SK-MEL-5 (cell line): ENCODE data around the gene TM7SF2. TPM values are rescaled to one million over a fixed set of nuclear protein-coding genes. Genes with fewer than 3 reads are reported as not detected.

Experiments used
- DNase-seq: peaks from one replicate; pipeline ENCODE4 v3.0.0-alpha.2; 2016; ENCODE audit warnings: low read depth, low spot score
- in situ Hi-C: cut with HindIII; loops from 2 replicates; pipeline ENCODE4 v1.10.0; 2016; ENCODE audit warnings: low sequenced_read_pairs, high pct_unique_total_duplicates, low pct_unique_long_range_greater_than_20kb
- small RNA-seq, 2 experiments: library from RNA; depleted of rRNA; stranded (forward); fragments of <200 nt; gene quantifications; one replicate each; pipeline ENCODE3, GENCODE V24; 2014
- total RNA-seq: library from RNA; depleted of rRNA; stranded (reverse); fragments of >200 nt; shearing (Covaris generic); gene quantifications from 2 replicates; pipeline ENCODE4 v1.2.3, GENCODE V29; 2014; rRNA removed

Gene TM7SF2
- total RNA-seq, 1 experiment from 2014 or later: 3.4 TPM

GRCh38 chr11:65160643-65161042 is 49.0 kb downstream of the TM7SF2 start:
- no peak for DNase-seq
- in situ Hi-C loops: no loop called here

DNA sequence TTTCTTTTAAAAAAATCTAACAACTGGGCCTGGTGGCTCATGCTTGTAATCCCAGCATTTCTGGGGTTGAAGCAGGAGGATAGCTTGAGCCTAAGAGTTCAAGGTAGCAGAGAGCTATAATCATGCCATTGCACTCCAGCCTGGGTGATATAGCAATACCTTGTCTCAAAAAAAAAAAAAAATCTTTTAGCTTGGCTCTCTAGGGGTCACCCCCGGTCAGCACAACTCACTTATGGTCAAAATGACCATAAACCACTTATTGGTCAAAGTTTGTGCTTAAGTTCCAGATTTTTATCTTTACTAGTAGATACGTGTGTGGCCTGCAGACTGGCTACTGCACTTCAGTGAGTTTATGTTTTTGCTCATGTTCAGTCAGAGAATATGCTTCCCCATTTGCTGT is 52.0 kb downstream of the TM7SF2 start:
- no peak for DNase-seq
- in situ Hi-C loops: no loop called here

Small RNA genes within 50 kb of the gene (small RNA-seq; reads per million reads assigned to genes)
- 0 reads per million in 2 experiments for gene HIGD1AP10
- 0 reads per million in 2 experiments for gene PDCL2P2
- gene RNU2-23P: 0.10 to 5.6 reads per million in 2 experiments

Other genes starting within 250 kb of the TM7SF2 start
- 9.7 and 12.6 TPM in 2 replicates for gene EHD1, start 233.3 kb upstream of the TM7SF2 start, total RNA-seq
- gene ATG2A, start 194.7 kb upstream of the TM7SF2 start, total RNA-seq: 5.2 and 8.1 TPM in 2 replicates
- gene PPP2R5B, start 187.2 kb upstream of the TM7SF2 start, total RNA-seq: 8.4 and 13.3 TPM in 2 replicates
- not detected in 2 replicates for gene GPHA2, start 176.0 kb upstream of the TM7SF2 start, total RNA-seq
- gene MAJIN, start 139.8 kb upstream of the TM7SF2 start, total RNA-seq: not detected in 2 replicates
- gene BATF2, start 114.9 kb upstream of the TM7SF2 start, total RNA-seq: 0.43 and 0.45 TPM in 2 replicates
- 88.5 and 88.6 TPM in 2 replicates for gene ARL2, start 97.7 kb upstream of the TM7SF2 start, total RNA-seq
- 6.2 and 7.4 TPM in 2 replicates for gene SNX15, start 84.4 kb upstream of the TM7SF2 start, total RNA-seq
- 4.7 and 4.8 TPM in 2 replicates for gene SAC3D1, start 70.7 kb upstream of the TM7SF2 start, total RNA-seq
- gene NAALADL1, start 53.3 kb upstream of the TM7SF2 start, total RNA-seq: not detected in 2 replicates
- 18.8 and 21.7 TPM in 2 replicates for gene CDCA5, start 27.8 kb upstream of the TM7SF2 start, total RNA-seq
- 22.2 and 23.8 TPM in 2 replicates for gene ZFPL1, start 27.6 kb upstream of the TM7SF2 start, total RNA-seq
- 86.9 and 92.9 TPM in 2 replicates for gene VPS51, start 15.7 kb upstream of the TM7SF2 start, total RNA-seq
- gene ZNHIT2, start 5.8 kb downstream of the TM7SF2 start, total RNA-seq: 7.5 and 8.1 TPM in 2 replicates
- gene FAU, start 10.3 kb downstream of the TM7SF2 start, total RNA-seq: 196 and 229 TPM in 2 replicates
- 52.2 and 53.9 TPM in 2 replicates for gene MRPL49, start 10.4 kb downstream of the TM7SF2 start, total RNA-seq
- gene SYVN1, start 22.6 kb downstream of the TM7SF2 start, total RNA-seq: 8.9 and 12.2 TPM in 2 replicates
- gene SPDYC, start 58.4 kb downstream of the TM7SF2 start, total RNA-seq: not detected in 2 replicates
- gene CAPN1, start 70.1 kb downstream of the TM7SF2 start, total RNA-seq: 40.5 and 54.5 TPM in 2 replicates
- gene POLA2, start 150.1 kb downstream of the TM7SF2 start, total RNA-seq: 5.1 and 19.5 TPM in 2 replicates
- 0.42 and 1.2 TPM in 2 replicates for gene CDC42EP2, start 203.0 kb downstream of the TM7SF2 start, total RNA-seq
- 21.6 and 22.9 TPM in 2 replicates for gene DPF2, start 222.0 kb downstream of the TM7SF2 start, total RNA-seq
- 0.88 and 1.0 TPM in 2 replicates for gene TIGD3, start 242.9 kb downstream of the TM7SF2 start, total RNA-seq